Stimulated activated CD8-positive, alpha-beta memory T cell treated with anti-CD3 and anti-CD28 coated beads, Interleukin-12 subunit alpha, Interleukin-12 subunit beta, amount 100 ng/mL, for 24 hours (primary cell): ENCODE measurements around the gene DNPH1.
A peak's percentile ranks its signal among the peaks of the same experiment; 100 is the strongest.

Experiments
- DNase-seq: peaks from one replicate; pipeline ENCODE4 v3.0.0-alpha.2; 2020; ENCODE audit errors: extremely low read depth

The DNPH1 gene

GRCh38 chr6:43263314-43264178 is 34.3 kb upstream of the DNPH1 start:
- peak; percentile 39 for DNase-seq

DNA sequence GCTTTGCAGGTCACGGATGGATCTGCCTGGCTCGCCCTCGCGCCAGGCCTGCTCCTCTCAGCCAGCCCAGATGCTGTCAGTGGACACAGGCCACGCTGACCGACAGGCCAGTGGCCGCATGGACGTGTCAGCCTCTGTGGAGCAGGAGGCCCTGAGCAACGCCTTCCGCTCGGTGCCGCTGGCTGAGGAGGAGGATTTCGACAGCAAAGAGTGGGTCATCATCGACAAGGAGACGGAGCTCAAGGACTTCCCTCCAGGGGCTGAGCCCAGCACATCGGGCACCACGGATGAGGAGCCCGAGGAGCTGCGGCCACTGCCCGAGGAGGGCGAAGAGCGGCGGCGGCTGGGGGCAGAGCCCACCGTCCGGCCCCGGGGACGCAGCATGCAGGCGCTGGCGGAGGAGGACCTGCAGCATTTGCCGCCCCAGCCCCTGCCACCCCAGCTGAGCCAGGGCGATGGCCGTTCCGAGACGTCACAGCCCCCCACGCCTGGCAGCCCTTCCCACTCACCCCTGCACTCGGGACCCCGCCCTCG is 33.6 kb upstream of the DNPH1 start:
- no peak for DNase-seq

DNA sequence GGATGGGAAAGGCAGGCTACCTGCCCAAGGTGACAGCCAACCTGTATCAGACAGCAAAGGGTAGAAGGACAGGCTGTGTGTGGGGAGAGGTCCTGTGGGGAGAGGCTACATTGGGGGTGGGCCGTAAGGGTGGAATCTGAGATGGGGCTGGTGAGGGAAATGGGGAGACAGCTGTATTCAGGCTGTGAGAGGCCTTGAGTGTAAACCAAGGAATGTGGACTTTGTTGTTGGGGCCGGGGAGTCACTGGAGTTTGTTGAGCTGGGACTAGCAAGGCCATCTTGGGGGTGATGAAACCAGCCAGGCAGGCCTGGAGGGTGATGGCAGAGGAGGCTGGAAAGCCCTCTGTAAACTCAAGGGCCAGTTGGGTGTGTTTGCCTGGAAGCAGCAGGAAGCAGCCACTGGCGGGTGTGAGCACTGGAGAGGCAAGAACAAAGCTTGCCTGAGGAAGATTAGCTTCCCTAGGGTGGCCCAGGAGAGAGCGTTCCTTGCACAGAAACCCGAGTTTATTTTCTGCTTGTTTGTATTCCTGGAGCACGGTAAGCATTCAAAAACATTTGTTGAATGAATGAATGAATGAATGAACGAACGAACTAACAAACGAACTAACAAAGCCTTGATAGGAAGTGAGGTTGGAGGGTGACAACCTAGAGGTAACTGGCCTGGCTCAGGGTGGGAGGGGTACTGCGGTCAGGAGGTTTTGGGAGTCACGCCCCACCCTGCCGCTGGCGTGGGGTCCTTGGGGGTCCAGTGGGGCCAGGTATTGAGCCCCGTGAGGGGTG is 32.9 kb upstream of the DNPH1 start:
- DNase-seq: no peak

DNA sequence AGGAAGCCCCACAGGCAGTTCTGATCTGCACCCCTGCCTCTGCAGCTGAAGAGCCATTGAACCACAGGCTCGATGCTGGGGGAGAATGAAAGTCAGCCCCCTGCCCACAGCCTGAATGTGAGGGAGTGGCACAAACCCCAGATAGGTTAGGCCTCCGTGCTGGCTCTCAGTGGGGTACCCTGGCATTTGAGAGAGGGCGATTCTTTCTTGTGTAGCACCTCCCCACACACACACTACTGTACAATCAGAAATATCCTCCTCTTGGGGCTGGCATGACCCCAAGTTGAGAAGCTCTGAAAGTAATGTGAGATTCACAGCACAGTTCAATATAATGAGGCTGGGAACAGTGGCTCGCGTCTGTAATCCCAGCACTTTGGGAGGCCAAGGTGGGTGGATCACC is 31.9 kb upstream of the DNPH1 start:
- DNase-seq: no peak

GRCh38 chr6:43260791-43261190 is 31.5 kb upstream of the DNPH1 start:
- DNase-seq: no peak

GRCh38 chr6:43258807-43259686 is 29.8 kb upstream of the DNPH1 start:
- DNase-seq: no peak

GRCh38 chr6:43258180-43258579 is 28.9 kb upstream of the DNPH1 start:
- DNase-seq: no peak

- DNase-seq: no peak
Measured at GRCh38 chr6:43257367-43258145, 28.3 kb upstream of the DNPH1 start.

GRCh38 chr6:43256670-43257366 is 27.5 kb upstream of the DNPH1 start:
- no peak for DNase-seq

DNA sequence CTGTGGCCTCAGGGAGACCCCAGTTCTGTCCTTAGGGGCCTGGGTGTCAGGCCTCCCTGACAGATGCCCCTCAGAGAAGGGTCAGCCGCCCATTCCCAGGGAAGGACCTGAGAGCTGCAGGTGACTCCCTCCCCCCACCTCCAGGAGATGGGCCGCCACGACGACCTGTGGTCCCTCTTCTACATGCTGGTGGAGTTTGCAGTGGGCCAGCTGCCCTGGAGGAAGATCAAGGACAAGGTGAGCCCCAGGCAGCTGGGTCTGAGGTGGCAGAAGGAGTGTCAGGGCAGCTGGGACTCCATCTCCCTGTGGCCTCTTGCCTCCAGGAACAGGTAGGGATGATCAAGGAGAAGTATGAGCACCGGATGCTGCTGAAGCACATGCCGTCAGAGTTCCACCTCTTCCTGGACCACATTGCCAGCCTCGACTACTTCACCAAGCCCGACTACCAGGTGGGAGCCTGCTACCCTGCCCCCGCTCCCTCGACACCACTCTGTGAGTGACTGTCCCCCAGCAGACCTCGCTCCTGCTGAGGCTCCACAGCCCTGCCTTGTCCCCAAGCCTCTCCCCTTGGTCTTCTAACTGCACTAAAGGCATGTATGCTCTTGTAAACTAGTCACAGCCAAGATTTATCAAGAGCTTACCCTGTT is 26.2 kb upstream of the DNPH1 start:
- no peak for DNase-seq

- no peak for DNase-seq
Measured at GRCh38 chr6:43254846-43255245, 25.6 kb upstream of the DNPH1 start.

- no peak for DNase-seq
Measured at GRCh38 chr6:43254138-43254817, 25.0 kb upstream of the DNPH1 start.

DNA sequence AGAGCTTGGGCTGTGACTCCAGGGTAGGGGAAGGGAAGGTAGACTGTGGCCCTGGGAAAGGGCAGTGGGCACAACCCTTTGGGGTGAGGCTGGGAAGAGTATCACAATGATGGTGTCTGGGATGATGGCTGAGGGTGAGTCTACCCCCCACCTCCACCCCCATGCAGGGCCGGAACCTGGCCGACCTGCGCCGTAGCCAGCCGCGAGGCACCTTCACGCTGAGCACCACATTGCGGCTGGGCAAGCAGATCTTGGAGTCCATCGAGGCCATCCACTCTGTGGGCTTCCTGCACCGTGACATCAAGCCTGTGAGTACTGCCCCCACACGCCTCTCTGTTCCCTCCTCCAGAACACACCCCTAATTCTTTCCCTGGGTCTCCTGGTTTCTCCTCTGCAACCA is 24.1 kb upstream of the DNPH1 start:
- DNase-seq: no peak

GRCh38 chr6:43250992-43251373 is 21.7 kb upstream of the DNPH1 start:
- no peak for DNase-seq

GRCh38 chr6:43248791-43249190 is 19.5 kb upstream of the DNPH1 start:
- DNase-seq: no peak

- DNase-seq: no peak
Measured at GRCh38 chr6:43248101-43248500, 18.8 kb upstream of the DNPH1 start.

DNA sequence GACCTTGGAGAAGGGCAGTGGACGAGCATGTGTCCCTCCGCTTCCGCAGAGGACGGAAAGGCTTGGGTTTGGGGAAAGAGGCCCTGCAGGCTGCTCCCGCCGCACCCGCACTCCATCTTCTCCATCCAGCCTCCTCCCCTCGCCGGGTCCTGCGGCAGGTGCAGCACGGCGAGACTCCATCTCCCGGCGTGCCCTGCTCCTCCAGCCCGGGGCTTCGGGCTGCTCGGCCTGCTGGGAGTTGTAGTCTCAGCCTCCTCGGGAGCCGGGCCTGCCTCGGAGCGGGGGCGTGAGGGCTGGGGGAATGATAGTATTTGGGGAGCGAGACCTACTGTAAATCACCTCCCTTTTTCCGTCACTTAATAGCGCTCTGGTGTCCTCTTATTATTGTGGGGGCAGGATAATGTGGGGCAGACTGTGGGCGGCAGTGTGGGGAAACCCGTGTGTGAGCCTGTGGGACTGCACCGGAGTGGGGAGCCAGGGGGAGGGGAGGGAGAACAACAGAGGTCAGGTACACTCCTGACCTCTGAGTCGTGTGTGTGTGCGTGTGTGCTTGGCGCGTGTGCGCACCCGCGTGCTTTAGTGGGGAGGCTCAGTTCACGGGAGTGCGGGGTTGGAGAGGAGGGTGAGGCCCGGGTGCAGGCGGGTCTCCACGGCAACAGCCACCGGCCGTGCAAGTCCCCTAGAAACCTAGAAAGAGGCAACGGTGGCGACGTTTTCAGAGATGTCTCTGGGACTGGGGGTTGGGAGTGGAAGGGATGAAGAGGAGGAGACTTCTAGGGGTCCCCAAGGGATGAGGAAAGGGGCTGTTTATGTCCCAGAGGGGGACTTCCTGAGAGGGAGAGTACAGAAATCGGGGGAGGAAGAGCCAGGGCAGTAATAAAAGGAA is 18.1 kb upstream of the DNPH1 start:
- DNase-seq: peak; percentile 54
